GM21360 (cell line): ENCODE results near the gene RAB3IL1.

ENCODE experiments used
- ATAC-seq: cut with Tn5 transposase; IDR thresholded peaks from one replicate; pipeline ENCODE4 v1.9.1; 2021; ENCODE audit warnings: mild to moderate bottlenecking, moderate library complexity; ENCODE audit not compliant: unreplicated experiment

Gene RAB3IL1

DNA sequence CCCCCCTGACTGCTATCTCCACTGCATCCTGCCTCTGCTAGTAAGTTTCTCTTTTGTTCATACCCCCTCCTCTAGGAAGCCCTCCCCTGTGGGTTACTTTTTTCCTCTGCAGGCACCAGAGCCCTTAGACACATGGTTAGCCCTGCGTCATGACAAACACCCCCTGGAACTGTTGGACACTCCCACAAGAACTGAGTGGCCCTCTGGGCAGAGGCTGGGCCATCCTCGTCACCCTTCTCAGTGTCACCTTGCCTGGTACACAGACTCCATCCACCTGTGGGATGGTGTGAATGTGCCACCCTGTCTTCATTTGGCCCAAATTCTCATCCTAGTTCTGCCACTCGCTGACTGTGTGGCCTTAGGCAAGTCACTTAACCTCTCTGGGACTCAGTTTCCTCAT, 4.1 kb upstream of the RAB3IL1 start:
- no peak for ATAC-seq

DNA sequence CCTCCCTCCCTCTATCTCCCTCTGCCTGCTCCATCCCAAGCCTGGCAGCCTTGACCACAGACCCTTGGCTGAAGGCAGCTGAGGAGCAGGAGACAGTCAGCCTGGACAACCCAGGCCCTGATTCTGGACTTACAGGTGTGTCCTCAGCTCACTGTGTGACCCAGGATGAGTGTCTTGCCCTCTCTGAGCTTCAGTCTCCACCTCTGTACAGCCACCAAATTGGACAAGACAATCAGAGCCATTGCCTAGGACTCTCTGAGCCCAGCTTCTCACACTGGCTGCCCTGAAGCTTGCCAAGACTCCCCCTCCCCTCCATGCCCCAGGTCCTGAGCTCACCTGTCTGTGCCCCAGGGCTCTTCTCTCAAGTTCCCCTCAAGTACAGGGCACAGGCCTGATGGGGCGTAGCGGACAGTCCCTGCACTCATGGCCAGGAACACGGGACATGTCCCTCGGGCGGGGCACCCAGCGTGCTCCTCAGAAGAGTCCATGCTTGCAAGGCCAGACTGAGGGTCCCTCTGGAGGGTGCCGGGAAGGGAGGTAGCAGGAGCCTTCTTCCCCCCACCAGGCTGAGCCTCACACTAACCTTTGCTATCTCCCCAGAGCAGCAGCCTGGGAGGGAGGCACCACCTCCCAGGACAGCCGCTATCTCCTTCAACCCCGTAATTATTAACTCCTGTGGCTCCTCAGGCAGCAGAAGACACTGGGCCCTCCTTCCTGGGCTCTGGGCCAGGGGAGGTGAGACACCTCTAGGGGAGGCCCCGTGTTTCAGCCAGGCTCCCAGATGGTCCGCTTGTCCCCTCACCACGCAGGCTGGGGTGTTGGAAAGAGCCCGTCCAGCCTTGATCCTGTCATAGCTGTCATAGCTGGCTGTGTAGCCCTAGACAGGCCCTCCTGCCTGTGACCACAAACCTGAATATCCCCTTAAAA, 2.6 kb upstream of the RAB3IL1 start:
- no peak for ATAC-seq

DNA sequence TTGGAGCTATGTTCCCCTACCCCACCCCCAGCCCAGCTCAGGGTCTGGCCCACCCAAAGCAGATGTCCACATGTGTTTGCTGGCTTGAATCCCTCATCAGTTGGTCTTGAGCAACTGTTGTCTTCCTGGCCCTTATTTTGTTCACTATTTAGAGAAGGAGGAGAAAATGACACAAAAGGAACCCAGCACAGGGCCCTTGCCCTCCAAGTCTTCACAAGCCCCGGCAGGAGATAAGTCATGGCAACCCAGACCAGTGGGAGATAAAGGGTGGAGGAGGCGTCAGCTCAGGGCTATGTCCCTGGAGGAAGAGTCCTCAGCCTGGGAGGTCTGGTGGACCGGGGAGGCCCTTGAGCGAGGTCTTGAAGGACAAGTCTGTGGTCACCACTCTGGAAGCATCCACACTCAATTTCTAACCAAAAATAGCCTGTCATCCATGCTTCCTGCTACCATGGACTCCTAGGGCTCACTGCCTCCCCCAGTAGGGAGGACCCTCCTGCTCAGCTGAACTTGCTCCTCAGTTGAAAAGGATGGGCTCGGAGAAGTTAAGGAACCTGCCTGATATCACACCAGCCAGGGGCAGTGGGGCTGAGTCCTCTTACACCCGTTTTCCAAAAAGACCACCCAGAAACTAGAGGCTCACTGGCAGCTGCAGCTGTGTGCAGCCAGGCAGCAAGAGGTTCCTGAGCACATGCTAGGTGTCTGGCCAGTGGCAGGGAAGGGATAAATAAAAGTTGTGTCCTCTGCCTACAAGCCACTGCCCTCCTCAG, 1.8 kb upstream of the RAB3IL1 start:
- ATAC-seq = no peak

DNA sequence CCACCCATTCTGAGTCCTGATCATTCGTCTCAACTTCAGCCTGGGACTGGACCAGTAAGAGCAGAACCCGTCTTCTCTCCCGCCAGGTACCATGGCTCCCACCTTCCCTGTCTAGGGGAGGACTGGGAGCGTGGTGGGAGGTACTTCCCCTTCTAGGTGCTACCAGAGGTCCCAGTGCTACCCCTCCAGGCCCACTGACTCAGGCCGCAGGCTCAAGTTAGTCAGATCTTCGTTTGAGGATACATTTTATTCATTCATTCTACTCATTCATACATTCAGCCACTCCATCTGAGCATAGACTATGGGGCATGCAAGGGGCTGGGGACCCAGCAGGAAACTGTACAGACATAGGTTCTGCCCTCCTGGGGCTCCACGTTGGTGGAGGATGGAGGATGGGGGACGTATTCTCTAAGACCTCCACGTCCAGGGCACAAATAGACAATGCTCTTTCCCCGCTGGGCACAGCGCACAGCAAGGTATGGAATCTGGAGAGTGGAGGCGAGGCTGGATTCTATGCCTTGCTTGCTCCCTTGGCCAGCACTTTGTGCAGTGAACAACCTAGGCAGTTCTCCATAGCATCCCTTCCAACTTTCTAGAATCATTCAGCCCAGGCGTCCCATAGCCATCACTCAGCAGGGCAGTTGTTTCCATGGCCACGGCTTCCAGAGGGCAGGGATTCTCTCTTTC, 1.0 kb upstream of the RAB3IL1 start:
- ATAC-seq = no peak

DNA sequence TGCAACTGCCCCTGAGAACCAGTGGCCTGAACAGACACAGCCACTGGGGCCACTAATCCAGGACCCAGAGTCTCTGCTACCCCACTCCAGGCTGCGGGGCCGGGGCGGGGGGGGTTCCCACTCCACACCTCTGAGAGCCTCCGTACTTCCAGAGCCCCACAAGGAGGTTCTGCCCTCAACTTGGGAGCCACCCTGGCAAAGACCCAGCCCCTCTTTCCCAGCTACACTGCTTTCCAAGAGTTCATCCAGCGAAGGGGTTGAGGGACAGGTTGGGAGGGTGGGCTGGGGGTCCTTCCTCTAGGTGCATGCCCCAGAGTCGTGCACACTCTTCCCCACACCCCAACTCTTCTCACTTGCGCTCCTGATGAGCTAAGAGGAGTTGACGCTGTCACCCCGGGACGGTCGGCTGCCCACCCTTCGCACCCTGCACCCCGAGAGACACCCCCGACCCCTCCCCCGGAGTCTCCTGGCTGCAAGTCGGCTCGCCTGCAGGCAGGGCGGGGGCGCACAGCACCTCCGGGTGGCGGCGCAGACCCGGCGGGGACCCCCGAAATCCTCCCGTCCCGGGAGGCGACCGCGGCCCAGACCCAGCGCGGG, 531 bp downstream of the RAB3IL1 start:
- ATAC-seq = no peak

DNA sequence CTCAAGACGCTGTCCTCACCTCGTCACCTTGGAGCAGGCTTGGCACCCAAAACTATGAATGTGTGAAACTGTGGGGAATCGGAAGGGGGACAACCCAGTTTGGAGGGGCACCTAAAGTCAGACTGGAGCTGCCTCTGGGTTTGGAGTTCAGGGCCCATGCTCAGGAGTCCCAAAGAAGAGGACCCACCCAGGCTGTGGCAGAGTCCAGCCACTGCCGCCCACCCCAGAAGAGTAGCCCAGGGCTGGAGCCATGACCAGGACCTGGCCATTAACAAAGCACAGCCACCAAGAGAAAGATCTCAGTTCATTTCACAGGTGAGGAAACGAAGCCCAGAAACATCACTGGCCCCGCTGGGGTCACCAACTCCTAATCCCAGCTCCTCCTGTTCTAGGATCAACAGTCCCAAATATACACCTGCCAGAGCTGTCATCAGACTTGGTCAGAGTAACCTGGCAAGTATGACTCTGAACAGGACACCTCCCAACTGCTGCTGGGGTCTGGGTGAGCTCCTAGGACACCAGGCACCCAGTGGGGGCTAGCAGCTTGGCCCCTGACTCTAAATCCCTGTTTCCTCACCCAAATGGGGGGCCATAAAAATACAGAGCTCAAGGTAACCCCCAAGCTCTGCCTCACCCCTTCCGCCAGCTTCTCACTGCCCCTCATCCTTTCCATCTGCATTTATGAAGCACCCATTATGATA, 2.7 kb downstream of the RAB3IL1 start:
- no peak for ATAC-seq

DNA sequence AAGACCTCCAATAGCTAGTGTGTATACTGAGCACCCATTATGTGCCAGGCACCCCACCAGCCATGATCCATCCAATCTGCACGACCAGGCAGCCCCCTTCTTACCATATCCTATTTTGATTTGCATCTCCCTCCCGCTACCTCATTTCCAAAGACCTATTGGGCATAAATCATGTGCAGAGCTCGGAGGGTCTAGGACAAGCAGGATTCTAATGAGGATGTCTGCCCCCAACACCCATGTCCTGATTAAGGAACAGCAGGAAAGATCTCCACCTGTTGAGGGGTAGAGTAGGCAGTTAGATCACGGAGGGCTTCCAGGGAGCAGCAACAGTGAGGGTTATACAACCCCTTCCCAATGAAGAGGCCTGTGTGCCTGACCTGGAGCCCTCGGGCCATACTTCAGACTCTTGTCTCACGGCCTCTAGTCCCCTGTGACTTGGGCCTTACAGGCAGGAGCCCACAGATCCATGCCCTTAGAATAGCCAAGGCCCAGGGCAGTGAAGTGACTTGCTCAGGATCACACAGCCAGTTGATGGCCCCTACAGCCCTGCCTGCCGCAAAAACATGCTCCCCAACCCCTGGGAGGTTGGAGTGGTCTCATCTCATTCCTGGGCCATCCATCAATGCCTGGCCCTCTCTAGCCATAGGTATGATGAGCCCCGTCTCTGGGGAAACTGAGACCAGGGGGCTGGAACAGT, 3.5 kb downstream of the RAB3IL1 start:
- ATAC-seq = no peak

DNA sequence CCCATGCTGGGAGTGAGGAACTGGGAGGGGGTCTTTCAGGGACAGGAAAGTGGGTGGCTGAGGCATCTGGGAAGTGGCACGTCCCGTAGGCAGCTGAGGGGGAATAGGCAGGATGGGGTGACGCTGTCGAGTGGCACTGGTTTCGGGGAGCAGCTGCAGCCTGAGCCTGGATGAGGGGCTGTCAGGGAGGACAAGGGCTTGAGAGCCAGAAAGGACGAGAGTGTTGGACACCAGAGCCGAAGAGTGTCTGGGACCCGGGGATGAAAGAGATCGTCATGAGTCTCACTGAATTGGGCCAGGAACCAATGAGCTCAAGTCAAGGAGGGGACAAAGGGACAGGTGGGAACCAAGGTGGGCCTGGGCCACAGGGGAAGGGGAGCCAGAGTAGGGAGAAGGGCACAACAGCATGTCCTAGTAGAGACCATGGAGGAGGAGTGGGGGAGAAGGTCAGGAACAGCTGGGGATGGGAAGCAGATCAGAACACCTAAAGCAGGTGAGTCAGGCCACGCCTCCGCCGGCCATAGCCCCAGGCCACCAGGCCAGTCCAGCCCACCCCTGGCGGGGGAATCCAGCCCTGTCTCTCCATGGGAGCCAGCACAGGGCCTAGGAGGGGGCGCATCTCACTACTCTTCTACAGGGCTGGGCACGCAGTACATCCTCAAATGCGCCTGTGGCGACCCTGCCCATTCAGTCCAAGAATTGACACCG, 4.2 kb downstream of the RAB3IL1 start:
- no peak for ATAC-seq

DNA sequence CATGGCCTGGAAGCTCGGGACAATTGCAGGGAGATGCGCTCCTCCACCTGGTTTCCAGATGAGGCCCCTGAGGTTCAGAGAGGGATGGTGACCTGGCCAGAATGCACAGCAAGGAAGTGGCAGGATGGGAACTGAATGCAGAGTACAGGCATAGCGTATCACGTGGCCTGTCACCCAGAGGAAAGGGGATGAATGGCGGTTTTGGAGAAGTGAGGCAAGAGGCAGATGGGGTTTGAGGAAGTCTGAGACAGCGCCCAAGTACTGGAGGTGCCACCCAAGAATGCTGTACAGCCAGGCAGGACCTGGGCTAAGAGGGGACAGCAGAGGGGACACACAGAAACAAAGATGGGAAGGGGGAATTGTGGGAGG, 4.9 kb downstream of the RAB3IL1 start:
- no peak for ATAC-seq

DNA sequence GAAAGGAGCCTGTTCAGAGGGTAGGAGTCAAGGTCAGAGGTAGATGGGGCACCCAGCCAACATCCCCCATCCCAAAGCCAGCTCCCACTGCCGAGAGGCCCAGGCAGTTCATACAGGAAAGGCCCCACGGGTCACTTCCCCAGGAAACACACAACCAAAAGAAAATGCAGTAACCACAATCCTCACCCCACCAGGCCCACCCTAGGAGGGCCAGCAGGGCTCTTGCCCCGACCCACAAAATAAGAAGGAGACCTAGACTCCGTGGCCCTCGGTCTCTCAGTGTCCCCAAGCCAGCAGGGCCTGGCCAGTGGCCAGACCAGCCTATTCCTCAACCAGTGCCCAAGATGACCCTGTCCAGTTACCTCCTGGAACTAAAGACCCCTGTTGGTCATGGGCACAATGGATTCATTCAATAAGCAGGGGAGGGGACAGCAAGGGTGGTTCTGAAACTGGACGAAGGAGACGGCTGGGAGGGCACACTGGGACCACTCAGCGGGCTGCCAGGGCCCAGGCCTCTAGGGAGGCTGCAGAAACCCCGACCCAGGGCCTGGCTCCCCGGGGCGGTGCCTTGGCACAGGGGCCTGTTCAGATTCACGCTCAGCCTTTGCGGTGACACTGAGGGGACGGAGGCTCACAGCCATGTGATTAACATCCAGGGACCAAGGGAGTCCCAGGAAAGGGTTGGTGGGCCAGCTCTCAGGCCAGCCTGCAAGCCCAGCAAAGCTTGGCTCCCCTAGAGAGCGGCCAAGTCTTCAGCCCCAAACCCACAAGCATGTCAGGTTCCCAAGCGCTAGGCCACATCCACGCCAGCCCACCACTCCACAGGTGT, 5.5 kb downstream of the RAB3IL1 start:
- no peak for ATAC-seq

DNA sequence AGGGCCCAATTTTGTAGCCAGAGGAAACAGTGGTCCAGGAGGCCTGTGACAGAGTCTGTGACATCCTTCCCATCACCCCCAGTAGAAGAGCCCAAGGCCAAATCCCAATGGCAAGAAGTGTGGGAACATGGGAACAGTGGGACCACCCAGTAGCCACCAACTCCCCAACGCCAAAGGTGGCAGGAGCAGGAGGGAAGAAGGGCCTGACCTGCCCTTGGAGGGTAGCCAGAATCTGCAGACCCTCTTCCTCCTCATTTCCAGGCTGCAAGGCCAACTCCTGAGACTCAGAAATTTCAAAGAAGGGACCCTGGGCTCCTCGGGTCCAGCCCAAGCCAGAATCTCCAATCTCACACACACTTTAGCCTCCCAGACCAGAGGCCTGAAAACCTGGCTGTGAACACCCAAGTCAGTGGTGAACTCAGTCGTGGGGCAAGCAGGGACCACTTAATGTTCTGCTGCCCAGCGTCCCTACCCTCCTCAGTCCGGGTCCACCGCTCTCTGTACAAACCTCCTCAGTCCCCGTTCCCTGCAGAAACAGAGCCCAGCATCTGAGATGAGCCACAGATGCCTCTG, 6.2 kb downstream of the RAB3IL1 start:
- no peak for ATAC-seq

DNA sequence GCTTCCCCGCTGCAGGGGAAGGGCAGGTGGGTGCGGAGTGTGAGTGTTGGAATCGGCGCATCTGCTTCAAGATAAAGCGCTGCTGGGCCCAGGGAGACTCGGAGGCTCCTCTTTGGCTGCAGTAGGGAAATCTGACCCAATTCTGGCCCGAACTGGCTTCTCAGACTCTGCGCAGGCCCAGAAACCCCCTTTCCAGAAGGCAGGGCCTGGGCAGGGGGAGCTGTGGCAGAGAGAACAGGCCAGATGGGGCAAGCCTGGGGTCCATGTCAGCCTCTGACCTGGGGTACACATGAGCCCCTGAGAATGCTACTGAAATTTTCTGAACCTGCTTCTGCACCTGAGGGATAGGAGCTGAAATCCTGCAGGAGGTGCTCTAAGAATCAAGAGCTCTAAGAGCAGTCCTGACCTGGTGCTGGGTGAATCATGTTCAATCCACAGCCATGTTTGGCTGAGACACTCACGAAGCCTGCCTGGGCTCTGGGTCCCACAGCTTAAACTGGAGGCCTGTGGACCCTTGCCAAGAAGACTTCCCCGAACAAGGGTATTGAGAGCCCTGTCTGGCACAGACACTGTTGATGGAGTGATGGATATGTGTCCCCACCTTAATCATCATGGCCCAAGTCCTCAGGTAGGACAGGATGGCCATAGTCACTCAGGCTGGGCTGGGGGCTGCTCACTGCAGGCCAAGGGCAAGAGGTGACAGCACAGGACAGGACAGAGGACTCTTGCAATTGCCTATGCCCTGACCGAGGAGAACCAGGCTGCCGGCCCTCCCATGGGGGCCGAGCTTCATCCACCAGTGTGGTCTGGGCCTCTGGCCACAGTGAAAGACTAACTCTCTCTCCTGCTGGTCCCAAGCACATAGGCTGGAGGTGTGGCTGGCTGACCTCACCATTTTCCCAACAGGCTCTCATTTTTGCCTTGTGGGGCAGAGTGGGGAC, 6.9 kb downstream of the RAB3IL1 start:
- ATAC-seq = no peak

DNA sequence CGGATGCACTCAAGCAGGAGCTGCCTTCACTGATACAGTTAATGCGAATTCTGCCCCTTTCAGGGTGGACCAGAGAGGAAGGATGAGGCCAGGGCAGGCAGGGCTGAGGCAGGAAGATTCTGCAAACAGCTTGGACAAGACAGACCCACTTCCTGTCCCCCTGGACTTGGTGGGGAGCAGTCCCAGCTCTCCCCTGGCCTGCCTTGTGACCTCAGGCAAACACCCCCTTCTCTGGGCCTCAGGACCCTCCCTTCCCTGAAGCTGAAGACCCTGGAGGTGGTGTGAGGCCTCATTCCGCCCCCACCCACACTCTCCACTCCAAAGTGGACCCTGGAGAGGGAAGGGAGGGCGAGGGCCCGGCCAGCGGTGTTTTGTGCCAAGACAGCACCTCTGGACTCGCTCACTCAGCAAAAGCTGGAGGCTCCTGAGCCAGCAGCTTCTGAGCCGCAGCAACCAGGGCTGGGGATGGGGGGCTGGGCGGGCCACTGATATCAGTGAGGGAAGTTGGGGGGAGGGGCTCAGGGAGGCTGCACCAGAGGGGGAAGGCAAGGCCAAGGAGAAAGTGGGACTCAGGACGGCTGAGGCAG, 8.5 kb downstream of the RAB3IL1 start:
- ATAC-seq = no peak

DNA sequence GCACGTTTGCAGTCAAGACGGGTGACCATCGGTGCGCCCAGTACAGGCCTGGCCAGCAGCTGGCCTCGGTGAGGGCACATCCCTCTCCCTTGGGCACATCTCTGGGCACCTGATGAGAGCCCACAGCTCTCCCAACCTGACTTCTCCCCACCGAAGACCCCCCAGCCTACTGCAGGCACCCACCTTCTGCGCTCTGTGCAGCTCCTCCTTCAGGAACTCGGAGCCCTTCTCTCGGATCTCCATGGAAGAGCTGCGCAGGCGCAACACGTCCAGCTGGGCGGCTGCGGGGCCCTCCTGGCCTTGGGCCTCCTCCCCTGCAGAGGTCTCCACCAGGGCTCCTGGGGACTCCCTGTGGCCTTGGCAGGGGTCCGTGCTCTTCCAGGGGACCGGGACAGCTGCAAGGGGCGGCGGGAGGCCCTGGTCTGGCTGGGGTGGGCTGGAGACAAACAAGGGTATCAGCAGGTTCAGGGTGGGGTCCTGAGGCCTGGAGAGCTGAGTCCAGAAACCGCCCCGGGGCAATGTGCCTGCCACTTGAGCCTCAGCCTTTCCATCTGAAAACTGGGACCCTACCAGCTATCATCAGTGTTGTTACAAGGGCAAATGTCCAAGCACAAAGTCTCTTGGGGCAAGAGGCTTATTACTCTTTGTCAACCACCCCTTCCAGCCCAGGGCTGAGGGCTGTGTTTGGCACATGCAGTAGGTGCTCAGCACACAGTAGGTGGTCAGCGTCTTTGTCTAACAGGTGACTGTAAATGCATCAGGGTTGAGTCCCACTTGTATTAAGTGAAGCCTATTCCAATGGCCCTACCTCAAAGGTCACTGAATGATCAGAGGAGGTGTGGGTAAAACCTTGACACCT, 9.3 kb downstream of the RAB3IL1 start:
- no peak for ATAC-seq

DNA sequence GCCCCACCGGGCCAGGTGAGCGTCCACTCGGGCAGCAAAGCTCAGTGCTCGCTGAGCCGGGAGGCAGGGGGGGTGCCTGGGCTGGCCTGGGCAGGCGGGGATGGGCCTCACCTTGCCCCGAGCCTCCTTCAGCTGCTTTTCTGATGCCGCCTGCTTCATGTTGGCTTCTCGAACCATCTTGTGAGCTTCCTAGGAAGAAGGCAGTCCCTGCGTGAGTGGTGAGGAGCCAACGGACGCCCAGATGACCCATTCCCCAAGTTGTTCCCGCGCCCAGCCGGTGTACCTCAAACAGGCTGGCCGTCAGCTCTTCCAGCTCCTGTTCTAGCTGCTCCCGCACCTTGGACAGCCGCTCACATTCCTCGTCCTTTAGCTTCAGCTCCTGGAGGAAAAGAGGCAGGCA, 10.1 kb downstream of the RAB3IL1 start:
- ATAC-seq = no peak

DNA sequence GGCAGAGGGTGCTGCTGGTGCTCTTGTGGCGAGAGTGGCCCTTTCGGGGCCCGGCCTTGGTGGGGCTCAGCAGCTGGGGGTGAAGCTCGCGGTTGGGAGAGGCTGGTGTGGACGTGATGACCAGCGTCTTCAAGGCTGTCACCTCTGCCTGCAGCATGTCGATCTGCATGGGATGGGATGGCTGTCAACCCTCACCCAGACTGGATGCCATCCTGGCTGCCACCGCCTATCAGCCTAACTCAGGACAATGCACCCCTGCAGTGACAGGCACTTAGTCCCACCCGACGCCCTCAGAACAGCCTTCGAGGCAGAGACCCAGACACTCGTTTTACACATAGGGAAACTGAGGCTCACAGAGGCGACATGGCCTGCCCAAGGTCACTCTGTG, 10.8 kb downstream of the RAB3IL1 start:
- no peak for ATAC-seq
